Right lobe of liver (tissue), 6 donors: ENCODE data around the gene MAP2. TPM values are rescaled to one million over a fixed set of nuclear protein-coding genes. Genes with fewer than 3 reads are reported as not detected.

Experiments used
- ATAC-seq, 4 donors: fragments of 200-7000 bp; cut with Tn5 transposase; one replicate each; pipeline ENCODE4 v1.9.1; 2020; ENCODE audit warnings: mild to moderate bottlenecking in 4 of 4, moderate library complexity in 4 of 4
- DNase-seq, 3 donors: peaks; one replicate each; pipeline ENCODE4 v3.0.0-alpha.2; 2020
- H3K27ac ChIP-seq, 3 donors: fragments of 200-600 bp; one replicate each; pipeline ENCODE4 v1.8.0; 2022
- H3K27me3 ChIP-seq, 2 donors: fragments of 200-600 bp; one replicate each; pipeline ENCODE4 v1.8.0; 2022
- H3K36me3 ChIP-seq, 4 donors: fragments of 200-600 bp; sonication (generic) in 1 of 4; one replicate each; pipeline versions ENCODE4 v1.5.1 to v1.8.0; 2017 to 2022; ENCODE audit warnings: control low read depth in 1 of 4
- H3K4me1 ChIP-seq, 4 donors: fragments of 200-600 bp; sonication (generic) in 1 of 4; one replicate each; pipeline versions ENCODE4 v1.5.1 to v1.8.0; 2017 to 2022; ENCODE audit warnings: control low read depth in 1 of 4
- H3K4me3 ChIP-seq, 3 donors: fragments of 200-600 bp; one replicate each; pipeline ENCODE4 v1.8.0; 2022
- H3K9me3 ChIP-seq, 4 donors: fragments of 200-600 bp; sonication (generic) in 1 of 4; one replicate each; pipeline versions ENCODE4 v1.5.1 to v1.8.0; 2017 to 2022; ENCODE audit warnings: control low read depth in 1 of 4
- POLR2A ChIP-seq: fragments of 450-650 bp; IDR thresholded peaks from one replicate; pipeline ENCODE4 v1.6.1; 2017; ENCODE audit warnings: antibody characterized with exemption, mild to moderate bottlenecking
- WGBS: methylation state at CpG from one replicate; pipeline ENCODE4 v1.1.6; 2018; ENCODE audit warnings: low coverage, low lambda C conversion rate; ENCODE audit not compliant: insufficient coverage; ENCODE audit errors: missing lambda C conversion rate; 5-methylcytosine and 5-hydroxymethylcytosine counted together
- intact Hi-C, 2 donors: fragments of 100-400 bp; cut with DNase I; formaldehyde crosslinking; loops; one replicate each; pipeline versions ENCODE4 v1.11.2 to v1.14.1; 2022
- total RNA-seq, 6 experiments: library from RNA; depleted of rRNA in 2 of 6; stranded (reverse); fragments of >200 nt in 2 of 6; fragmentation: NEBNext Ultra II Directional in 3 of 6; extraction: Animal tissue kit (Norgen Biotek cat#: 25700) in 3 of 6; gene quantifications; one replicate each; pipeline versions ENCODE4 v1.1.0 to v1.2.4, GENCODE V29; 2016 to 2023
- TF ChIP-seq, protein P1 (sequence below), 4 donors: fragments of 200-600 bp in 3 of 4; fragments of 450-650 bp in 1 of 4; IDR thresholded peaks; one replicate each; pipeline versions ENCODE4 v1.5.1 to v1.8.0; 2016 to 2022; ENCODE audit warnings: antibody characterized with exemption in 4 of 4, mild to moderate bottlenecking in 2 of 4
- donor health status: DM: no; HTN: yes; CAD: no.
- donor health status: DM: no; HTN: no; CAD: no.
- donor health status: DM: no; HTN: no; CAD: no.
- donor health status: DM: no; HTN: yes; CAD: no.
- donor health status: DM: no; HTN: yes; CAD: no.

The MAP2 gene
- total RNA-seq, 6 experiments from 2014 or later: 2.0 to 11.4 (median 3.6) TPM

DNA sequence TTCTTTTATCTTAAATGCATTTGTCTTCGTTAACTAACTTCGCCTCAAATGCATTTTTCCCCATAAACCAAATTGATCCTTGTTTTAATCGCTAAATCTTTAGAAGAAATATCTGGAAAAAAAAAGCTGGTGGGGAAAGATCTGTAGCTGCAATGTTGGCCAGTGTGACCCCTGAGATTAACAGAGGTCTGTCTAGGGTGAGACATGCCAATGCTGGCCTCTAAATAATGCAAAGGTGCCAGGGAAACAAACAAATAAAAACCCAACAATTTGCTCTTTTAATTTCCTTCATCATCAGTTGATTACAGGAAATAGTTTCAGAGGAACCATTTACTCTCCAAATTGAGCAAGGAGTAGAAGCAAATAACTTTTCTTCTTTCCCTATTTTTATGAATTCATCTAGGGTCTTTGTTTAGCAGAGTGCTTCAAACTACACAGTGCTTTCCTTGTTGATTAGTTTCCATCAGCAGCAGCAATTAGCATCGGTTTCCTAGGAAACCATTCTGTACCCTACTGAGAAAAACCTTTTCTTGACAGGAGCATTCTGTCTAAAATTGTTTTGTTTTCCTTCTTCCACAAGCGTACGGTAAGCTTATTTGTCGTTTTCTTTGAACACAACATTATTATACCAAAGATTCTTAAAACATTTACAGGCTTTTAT, 247.3 kb downstream of the MAP2 start:
- Histone ChIP-seq H3K27me3 (no peaks in the 10 kb centered on the region), H3K9me3 (no peaks in the 10 kb centered on the region), H3K36me3 (no peaks in the 10 kb centered on the region), H3K27ac (no peak overlapping the region), H3K4me3 (no peak overlapping the region), H3K4me1 (no peaks in the 10 kb centered on the region)
- ATAC-seq: no peak
- WGBS: 65% methylated on average over 7 of the region's 7 CpGs
- intact Hi-C loops: no loop called here
- no peak for TF ChIP-seq POLR2A
- TF ChIP-seq, protein P1, sequence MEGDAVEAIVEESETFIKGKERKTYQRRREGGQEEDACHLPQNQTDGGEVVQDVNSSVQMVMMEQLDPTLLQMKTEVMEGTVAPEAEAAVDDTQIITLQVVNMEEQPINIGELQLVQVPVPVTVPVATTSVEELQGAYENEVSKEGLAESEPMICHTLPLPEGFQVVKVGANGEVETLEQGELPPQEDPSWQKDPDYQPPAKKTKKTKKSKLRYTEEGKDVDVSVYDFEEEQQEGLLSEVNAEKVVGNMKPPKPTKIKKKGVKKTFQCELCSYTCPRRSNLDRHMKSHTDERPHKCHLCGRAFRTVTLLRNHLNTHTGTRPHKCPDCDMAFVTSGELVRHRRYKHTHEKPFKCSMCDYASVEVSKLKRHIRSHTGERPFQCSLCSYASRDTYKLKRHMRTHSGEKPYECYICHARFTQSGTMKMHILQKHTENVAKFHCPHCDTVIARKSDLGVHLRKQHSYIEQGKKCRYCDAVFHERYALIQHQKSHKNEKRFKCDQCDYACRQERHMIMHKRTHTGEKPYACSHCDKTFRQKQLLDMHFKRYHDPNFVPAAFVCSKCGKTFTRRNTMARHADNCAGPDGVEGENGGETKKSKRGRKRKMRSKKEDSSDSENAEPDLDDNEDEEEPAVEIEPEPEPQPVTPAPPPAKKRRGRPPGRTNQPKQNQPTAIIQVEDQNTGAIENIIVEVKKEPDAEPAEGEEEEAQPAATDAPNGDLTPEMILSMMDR (IDR thresholded peaks at IDR 0.05): no peak
- no peak for DNase-seq

DNA sequence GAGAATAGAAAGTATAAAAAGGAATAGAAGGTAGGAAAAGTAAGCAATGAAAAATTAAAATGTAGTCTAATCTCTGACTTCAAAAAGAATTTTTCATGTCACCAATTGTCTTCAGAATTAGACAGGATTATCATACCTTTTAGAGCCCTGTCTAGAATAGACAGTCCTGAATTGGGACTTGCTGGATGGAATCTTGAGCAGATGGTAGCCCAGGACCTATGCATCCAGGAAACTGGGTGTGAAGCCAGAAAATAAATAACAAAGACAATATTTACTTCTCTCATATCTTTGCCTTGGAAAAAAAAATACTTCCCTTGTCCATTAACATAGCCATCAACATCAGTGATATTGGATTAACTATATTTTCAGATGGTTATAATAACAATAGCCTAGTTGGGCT, 250.0 kb downstream of the MAP2 start:
- no peak for DNase-seq

DNA sequence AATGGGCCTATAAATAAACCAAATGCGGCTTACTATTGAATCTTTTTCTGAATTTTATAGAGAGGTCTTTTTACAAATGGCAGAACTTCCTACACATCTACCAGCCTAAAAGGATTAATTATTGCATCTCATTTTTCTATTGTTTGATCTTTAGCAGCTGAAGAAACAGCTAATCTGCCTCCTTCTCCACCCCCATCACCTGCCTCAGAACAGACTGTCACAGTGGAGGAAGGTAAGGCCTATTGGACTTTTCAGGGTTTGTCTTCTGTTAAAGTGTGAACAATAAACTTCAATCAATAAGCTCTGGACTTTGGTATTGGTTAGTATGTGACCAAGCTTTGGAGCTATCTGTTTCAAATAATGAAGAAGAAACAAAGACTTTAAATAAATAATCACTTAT, 256.7 kb downstream of the MAP2 start:
- H3K4me3 ChIP-seq: no peak overlapping the region
- no peak for TF ChIP-seq POLR2A
- TF ChIP-seq, protein P1 (IDR thresholded peaks at IDR 0.05): no peak
- no peaks in the 10 kb centered on the region for H3K27me3 ChIP-seq
- intact Hi-C loops: no loop called here
- no peaks in the 10 kb centered on the region for H3K9me3 ChIP-seq
- no peak overlapping the region for H3K27ac ChIP-seq
- DNase-seq: no peak
- H3K36me3 ChIP-seq: no peaks in the 10 kb centered on the region
- WGBS: 92% methylated on average over 1 of the region's 1 CpG
- ATAC-seq: no peak
- H3K4me1 ChIP-seq: no peaks in the 10 kb centered on the region

More for the DNA sequence above, 250.0 kb downstream of the MAP2 start:
- intact Hi-C loops: no loop called here
- Histone ChIP-seq H3K4me3 (no peak overlapping the region), H3K27ac (no peak overlapping the region), H3K36me3 (no peaks in the 10 kb centered on the region), H3K27me3 (no peaks in the 10 kb centered on the region), H3K9me3 (no peaks in the 10 kb centered on the region), H3K4me1 (no peaks in the 10 kb centered on the region)
- ATAC-seq: no peak
- TF ChIP-seq, protein P1 (IDR thresholded peaks at IDR 0.05): no peak
- no peak for TF ChIP-seq POLR2A

DNA sequence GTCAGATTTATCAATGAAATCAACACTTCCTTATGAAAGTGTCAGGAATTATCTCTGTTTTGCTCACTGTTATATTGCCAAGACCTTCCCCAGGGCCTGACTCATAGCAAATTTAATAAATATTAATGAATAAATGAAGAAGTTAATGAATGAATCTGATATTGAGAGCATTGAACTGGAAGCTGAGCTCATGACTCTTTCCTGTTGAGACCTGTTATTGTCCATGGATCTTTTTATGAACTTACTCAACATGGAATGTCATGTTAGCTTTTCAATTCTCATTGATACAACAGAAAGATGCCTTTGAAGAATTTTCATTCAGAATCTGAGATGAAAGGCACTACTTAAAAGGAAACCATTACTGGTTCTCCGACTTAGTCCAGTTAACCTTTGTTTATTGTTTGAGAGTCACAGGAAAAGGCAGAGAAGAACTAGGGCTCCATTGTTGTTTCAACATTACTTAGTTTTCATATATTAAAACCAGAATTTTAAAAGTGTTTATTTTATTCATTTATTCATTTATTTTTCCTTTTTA, 257.4 kb downstream of the MAP2 start:
- Histone ChIP-seq H3K36me3 (no peaks in the 10 kb centered on the region), H3K4me1 (no peaks in the 10 kb centered on the region), H3K4me3 (no peak overlapping the region), H3K27me3 (no peaks in the 10 kb centered on the region), H3K9me3 (no peaks in the 10 kb centered on the region), H3K27ac (no peak overlapping the region)
- ATAC-seq (no peak), DNase-seq (no peak)
- intact Hi-C loops: no loop called here
- WGBS: 32% methylated on average over 1 of the region's 1 CpG
- no peak for TF ChIP-seq POLR2A
- TF ChIP-seq, protein P1 (IDR thresholded peaks at IDR 0.05): no peak
